MG63 (cell line): ENCODE data around the gene PHLPP2. TPM values are rescaled to one million over a fixed set of nuclear protein-coding genes. Genes with fewer than 3 reads are reported as not detected.
"Not testable (repeated sequence)": the region's sequence is repeated elsewhere in the genome, so short reads cannot be mapped to it uniquely, and the experiment has no call there.

Source experiments
- DNase-seq: peaks from one replicate; pipeline ENCODE4 v3.0.0-alpha.2; 2020
- H3K27me3 ChIP-seq: fragments of 250-450 bp; sonication (Bioruptor Pico); 2 replicates; pipeline ENCODE4 v1.5.1; 2020; ENCODE audit warnings: mild to moderate bottlenecking, moderate library complexity
- H3K36me3 ChIP-seq: fragments of 250-450 bp; sonication (Bioruptor Pico); 2 replicates; pipeline ENCODE4 v1.5.1; 2020; ENCODE audit warnings: mild to moderate bottlenecking, moderate library complexity
- H3K4me3 ChIP-seq: fragments of 250-450 bp; sonication (Bioruptor Pico); 2 replicates; pipeline ENCODE4 v1.5.1; 2020; ENCODE audit warnings: mild to moderate bottlenecking, moderate library complexity
- H3K9me3 ChIP-seq: fragments of 250-450 bp; sonication (Bioruptor Pico); 2 replicates; pipeline ENCODE4 v1.5.1; 2020; ENCODE audit warnings: mild to moderate bottlenecking, moderate library complexity
- total RNA-seq: library from RNA; depleted of rRNA; stranded (reverse); fragments of >200 nt; shearing (Covaris generic); gene quantifications from 2 replicates; pipeline ENCODE4 v1.2.3, GENCODE V29; 2014; ENCODE audit warnings: low replicate concordance; rRNA removed

Gene PHLPP2
- total RNA-seq, 1 experiment from 2014 or later, result 4.9 TPM

DNA sequence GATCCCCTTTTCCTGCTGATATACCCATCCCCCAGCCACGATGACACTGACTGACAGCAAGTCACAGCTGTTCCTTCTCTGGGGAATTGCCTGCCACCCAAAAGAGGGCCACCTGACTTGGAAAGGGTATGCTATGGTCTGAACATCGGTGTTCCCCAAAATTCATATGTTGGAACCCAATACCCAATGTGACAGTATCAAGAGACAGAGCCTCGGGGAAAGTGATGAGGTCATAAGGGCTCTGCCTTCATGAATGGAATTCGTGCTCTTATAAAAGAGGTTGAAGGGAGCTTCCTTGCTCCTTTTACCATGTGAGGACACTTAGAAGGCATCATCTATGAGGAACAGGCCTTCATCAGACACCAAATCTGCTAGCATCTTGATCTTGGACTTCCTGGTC is 106.1 kb downstream of the PHLPP2 start:
- no peak for DNase-seq
- no peak overlapping the region for H3K4me3 ChIP-seq
- H3K27me3 ChIP-seq, result no peaks in the 10 kb centered on the region
- H3K36me3 ChIP-seq, result no peaks in the 10 kb centered on the region
- H3K9me3 ChIP-seq, result no peaks in the 10 kb centered on the region

DNA sequence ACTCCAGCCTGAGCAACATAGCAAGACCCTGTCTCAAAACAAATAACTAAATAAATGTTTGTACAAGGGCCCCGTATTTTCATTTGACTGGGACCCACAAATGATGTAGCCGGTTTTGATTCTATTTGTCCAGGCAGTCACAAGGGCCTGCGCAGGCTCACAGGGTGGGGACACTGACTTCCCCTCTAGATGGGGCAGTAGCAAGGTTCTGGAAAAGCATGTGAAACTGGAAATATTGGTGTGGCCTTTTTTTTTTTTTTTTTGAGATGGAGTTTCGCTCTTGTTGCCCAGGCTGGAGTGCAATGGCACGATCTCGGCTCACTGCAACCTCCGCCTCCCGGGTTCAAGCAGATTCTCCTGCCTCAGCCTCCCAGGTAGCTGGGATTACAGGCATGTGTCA is 109.5 kb downstream of the PHLPP2 start:
- not testable (repeated sequence) for DNase-seq, H3K27me3 ChIP-seq, H3K9me3 ChIP-seq, H3K4me3 ChIP-seq, H3K36me3 ChIP-seq

DNA sequence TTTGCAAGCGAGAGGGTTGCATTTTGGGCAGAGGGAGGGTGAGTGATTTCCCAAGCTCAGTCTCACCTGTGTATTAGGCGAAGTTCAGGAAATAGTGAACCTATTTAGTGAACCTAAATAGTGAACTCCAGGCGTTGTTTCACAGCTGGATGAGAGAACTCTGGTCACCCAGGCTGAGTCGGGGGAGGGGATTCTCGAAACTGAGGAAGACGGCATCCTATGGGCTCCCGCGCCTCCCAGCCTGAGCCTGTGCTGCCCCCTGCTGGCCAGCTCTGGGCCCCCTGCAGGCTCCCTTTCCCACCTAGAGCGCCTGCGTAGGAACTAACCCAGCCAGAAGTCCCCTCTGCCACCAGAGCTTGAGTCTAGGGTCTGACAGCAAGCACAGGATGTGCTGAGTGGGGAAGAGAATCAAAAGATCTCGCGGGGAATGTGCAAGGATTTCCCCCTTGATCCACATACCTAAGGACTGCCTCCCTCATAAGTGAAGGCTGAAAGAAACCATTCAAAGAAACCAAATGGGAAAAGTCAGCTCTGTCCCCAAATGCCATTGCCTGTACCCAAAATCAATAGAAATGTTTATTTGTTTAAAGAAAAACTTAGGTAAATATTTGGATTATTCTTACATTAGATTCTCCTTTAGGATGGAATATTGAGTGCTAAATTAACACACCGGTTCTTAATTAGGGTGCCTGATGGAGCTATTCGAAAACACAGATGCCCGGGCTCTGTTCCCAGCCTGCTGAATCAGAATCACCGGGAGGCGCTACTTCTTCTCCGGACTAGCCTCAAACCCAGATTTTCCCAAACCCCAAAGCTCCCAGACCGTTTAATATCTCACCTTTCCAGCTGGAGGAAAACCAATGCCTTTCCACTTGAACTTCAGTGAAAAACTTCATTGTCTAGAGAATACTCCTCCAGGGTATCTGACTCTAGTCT is 113.3 kb downstream of the PHLPP2 start:
- H3K4me3 ChIP-seq, result no peak overlapping the region
- no peaks in the 10 kb centered on the region for H3K9me3 ChIP-seq
- no peak for DNase-seq
- H3K36me3 ChIP-seq, result no peaks in the 10 kb centered on the region
- H3K27me3 ChIP-seq, result no peaks in the 10 kb centered on the region

DNA sequence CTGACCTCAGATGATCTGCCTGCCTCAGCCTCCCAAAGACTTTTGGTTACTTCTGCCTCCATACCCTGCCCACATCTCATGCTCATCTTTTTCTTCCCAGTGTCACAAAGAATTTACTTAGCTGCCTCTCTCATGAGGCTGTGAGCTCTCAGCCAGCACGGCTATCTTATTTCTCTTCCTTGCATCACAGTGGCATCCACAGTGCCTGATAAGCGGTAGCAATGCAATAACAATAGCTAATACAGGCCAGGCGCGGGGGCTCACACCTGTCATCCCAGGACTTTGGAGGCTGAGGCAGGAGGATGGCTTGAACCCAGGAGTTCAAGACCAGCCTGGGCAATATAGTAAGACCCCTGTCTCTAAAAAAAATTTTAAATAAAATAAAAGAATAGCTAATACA is 114.1 kb downstream of the PHLPP2 start:
- Histone ChIP-seq H3K9me3 (no peaks in the 10 kb centered on the region), H3K4me3 (no peak overlapping the region), H3K27me3 (no peaks in the 10 kb centered on the region), H3K36me3 (no peaks in the 10 kb centered on the region)
- no peak for DNase-seq

DNA sequence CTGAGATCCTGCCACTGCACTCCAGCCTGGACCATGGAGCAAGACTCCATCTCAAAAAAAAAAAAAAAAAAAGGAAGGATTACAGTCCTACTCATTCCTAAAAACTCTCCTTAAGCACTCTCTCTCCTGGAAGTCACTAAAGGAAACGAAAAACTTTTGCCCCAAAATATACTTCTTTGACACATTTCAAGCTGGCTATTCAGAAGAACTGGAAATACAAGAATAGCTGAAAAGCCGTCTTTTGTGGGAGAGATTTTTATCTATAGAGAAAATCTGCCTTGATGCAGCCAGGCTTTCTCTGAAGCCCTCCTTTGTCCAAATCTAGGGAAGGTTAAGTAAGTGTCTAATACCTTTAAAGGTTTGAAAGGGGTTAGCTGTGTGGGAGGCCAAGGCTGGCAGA is 115.4 kb downstream of the PHLPP2 start:
- Histone ChIP-seq H3K27me3 (no peaks in the 10 kb centered on the region), H3K9me3 (no peaks in the 10 kb centered on the region), H3K4me3 (no peak overlapping the region), H3K36me3 (no peaks in the 10 kb centered on the region)
- no peak for DNase-seq

DNA sequence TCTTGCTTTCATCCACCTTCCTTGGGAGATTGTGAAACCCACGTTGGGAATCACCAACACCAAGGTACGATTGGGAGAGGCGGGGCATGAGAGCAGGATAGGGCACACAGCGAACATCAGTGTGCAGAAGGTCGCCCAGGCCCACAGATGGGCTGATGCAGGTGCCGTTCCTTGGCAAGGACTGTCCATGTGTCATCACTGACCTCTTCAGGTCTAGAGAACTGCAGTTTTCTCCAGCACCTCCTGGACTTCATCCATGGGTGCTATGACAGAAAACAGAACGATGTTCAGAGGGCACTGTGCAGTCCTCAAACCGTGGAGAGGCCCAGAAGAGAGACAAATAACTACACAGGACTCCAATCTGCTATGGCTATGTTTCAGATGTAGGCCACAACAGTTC is 123.7 kb downstream of the PHLPP2 start:
- Histone ChIP-seq H3K36me3 (no peaks in the 10 kb centered on the region), H3K4me3 (no peak overlapping the region), H3K9me3 (no peaks in the 10 kb centered on the region), H3K27me3 (no peaks in the 10 kb centered on the region)
- DNase-seq, result no peak

DNA sequence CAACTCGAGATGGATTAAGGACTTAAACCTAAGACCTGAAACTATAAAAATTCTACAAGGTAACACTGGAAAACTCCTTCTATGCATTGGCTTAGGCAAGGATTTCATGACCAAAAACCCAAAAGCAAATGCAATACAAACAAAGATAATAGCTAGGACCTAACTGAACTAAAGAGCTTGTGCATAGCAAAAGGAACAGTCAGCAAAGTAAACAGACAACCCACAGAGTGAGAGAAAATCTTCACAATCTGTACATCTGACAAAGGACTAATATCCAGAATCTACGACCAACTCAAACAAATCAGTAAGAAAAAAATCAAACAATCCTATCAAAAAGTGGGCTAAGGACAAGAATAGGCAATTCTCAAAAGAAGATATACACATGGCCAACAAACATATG is 126.1 kb downstream of the PHLPP2 start:
- not testable (repeated sequence) for H3K4me3 ChIP-seq, H3K36me3 ChIP-seq, H3K27me3 ChIP-seq, H3K9me3 ChIP-seq, DNase-seq

DNA sequence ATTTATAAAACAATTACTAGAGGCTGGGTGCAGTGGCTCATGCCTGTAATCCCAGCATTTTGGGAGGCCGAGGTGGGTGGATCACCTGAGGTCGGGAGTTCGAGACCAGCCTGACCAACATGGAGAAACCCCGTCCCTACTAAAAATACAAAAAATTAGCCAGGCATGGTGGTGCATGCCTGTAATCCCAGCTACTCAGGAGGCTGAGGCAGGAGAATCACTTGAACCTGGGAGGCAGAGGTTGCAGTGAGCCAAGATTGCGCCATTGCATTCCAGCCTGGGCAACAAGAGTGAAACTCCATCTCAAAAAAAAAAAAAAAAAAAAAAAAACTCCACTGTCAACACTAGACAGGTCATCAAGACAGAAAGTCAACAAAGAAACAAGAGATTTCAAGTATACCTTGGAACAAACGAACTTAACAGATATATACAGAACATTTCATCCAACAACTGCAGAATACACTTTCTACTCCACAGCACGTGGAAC is 129.1 kb downstream of the PHLPP2 start:
- not testable (repeated sequence) for H3K36me3 ChIP-seq, DNase-seq, H3K27me3 ChIP-seq, H3K9me3 ChIP-seq, H3K4me3 ChIP-seq

Other genes with a start within 250 kb of the PHLPP2 start
- 0.25 and 1.1 TPM in 2 replicates for gene ZNF19, start 235.4 kb downstream of the PHLPP2 start, total RNA-seq
- gene CHST4, start 198.3 kb downstream of the PHLPP2 start, total RNA-seq, result 0.47 TPM in 1 of 2 replicates, not detected in the other
- not detected in 2 replicates for gene TAT, start 147.6 kb downstream of the PHLPP2 start, total RNA-seq
- gene MARVELD3, start 98.5 kb downstream of the PHLPP2 start, total RNA-seq, result not detected in 2 replicates
- 15.3 and 20.9 TPM in 2 replicates for gene AP1G1, start 84.1 kb upstream of the PHLPP2 start, total RNA-seq
- 1.2 and 6.5 TPM in 2 replicates for gene ATXN1L, start 121.3 kb upstream of the PHLPP2 start, total RNA-seq
- 4.3 and 17.7 TPM in 2 replicates for gene ZNF821, start 159.5 kb upstream of the PHLPP2 start, total RNA-seq
- gene IST1, start 170.8 kb upstream of the PHLPP2 start, total RNA-seq, result 93.5 and 95.1 TPM in 2 replicates